Sigmoid colon (tissue), 4 donors: ENCODE results near the gene IL36B.

Experiments used
- CTCF ChIP-seq, 4 experiments: fragments of 450-650 bp in 3 of 4; fragments of 200-600 bp in 1 of 4; IDR thresholded peaks; one replicate each; pipeline ENCODE4 v1.5.1; 2016 to 2019; ENCODE audit warnings: antibody characterized with exemption in 4 of 4, mild to moderate bottlenecking in 3 of 4, moderate library complexity in 2 of 4
- POLR2AphosphoS5 ChIP-seq, 4 donors: sonication (generic); formaldehyde crosslinking; IDR thresholded peaks; one replicate each; pipeline ENCODE4 v1.6.1; 2017; ENCODE audit warnings: antibody characterized with exemption in 4 of 4

GRCh38 chr2:113083296-113083695 lies 30.6 kb upstream of the IL36B start:
- TF ChIP-seq CTCF (IDR thresholded peaks at IDR 0.05), result no peak
- no peak for TF ChIP-seq POLR2AphosphoS5 (IDR thresholded peaks at IDR 0.05)
